ENCODE results near the gene CERK.
A peak's percentile ranks its signal among the peaks of the same experiment; 100 is the strongest.

CERK gene

GRCh38 chr22:46668116-46668515 is 69.9 kb downstream of the CERK start:
- POLR2A ChIA-PET: interaction anchor here (0.6 kb wide), 1 partner anchor 19 kb away, joined by 3 read pairs; no protein-coding TSS in a partner anchor
- no peaks in the 10 kb centered on the region for H3K9me3 ChIP-seq (ENCODE audit: control insufficient read depth, insufficient read depth, low read depth, low read length)
- CTCF ChIA-PET: interaction anchor here (0.7 kb wide), 1 partner anchor 131 kb away, joined by 3 read pairs; no protein-coding TSS in a partner anchor
- TF ChIP-seq ZNF148 (tag by site-specific recombination; IDR thresholded peaks at IDR 0.05; ENCODE audit: borderline replicate concordance) (no peak), ZNF2 (tag by site-specific recombination; IDR thresholded peaks at IDR 0.05) (no peak), ZNF112 (tag by site-specific recombination; IDR thresholded peaks at IDR 0.05) (no peak), ZNF175 (tag by site-specific recombination; IDR thresholded peaks at IDR 0.05) (no peak), ZNF24 (tag by site-specific recombination; IDR thresholded peaks at IDR 0.05) (no peak), ZNF266 (tag by site-specific recombination; IDR thresholded peaks at IDR 0.05; ENCODE audit: low read depth) (no peak)
- H3K27ac ChIP-seq (ENCODE audit: extremely low read depth, low read depth, low read length): no peak overlapping the region
- H3K36me3 ChIP-seq (ENCODE audit: control insufficient read depth in 2 of 2, insufficient read depth in 1 of 2, low read length in 2 of 2): peaks cover 0 to 67% of the 10 kb centered on the region in 2 experiments; a peak in 2 of 3 replicates
- H3K4me3 ChIP-seq (ENCODE audit: low read depth, low read length): no peak overlapping the region
- H3K4me1 ChIP-seq (ENCODE audit: control insufficient read depth, insufficient read depth, low read length): no peaks in the 10 kb centered on the region

GRCh38 chr22:46667245-46667623 is 70.8 kb downstream of the CERK start:
- ChIA-PET CTCF (no interaction called here), POLR2A (no interaction called here)
- peaks cover 0 to 62% of the 10 kb centered on the region in 2 experiments; a peak in 2 of 3 replicates for H3K36me3 ChIP-seq (ENCODE audit: control insufficient read depth in 2 of 2, insufficient read depth in 1 of 2, low read length in 2 of 2)
- H3K4me3 ChIP-seq (ENCODE audit: low read depth, low read length): no peak overlapping the region
- no peaks in the 10 kb centered on the region for H3K9me3 ChIP-seq (ENCODE audit: control insufficient read depth, insufficient read depth, low read depth, low read length)
- no peak for TF ChIP-seq ZBTB26 (tag by site-specific recombination; optimal IDR thresholded peaks at IDR 0.05)
- TF ChIP-seq KLF9 (tag by site-specific recombination; IDR thresholded peaks at IDR 0.05; ENCODE audit: low read depth): 0 out of 2 replicates have a peak, but pooled peaks have one; percentile 39
- H3K27ac ChIP-seq (ENCODE audit: extremely low read depth, low read depth, low read length): no peak overlapping the region
- H3K4me1 ChIP-seq (ENCODE audit: control insufficient read depth, insufficient read depth, low read length): no peaks in the 10 kb centered on the region

GRCh38 chr22:46666577-46667244 is 71.3 kb downstream of the CERK start:
- no peaks in the 10 kb centered on the region; the same call in 1 of the 2 replicates for H3K4me1 ChIP-seq (ENCODE audit: control insufficient read depth, insufficient read depth, low read length)
- ChIA-PET CTCF (no interaction called here), POLR2A (no interaction called here)
- TF ChIP-seq REPIN1 (tag by site-specific recombination; IDR thresholded peaks at IDR 0.05; ENCODE audit: low read depth) (no peak), PRDM6 (tag by site-specific recombination; IDR thresholded peaks at IDR 0.05) (no peak), ZNF548 (tag by site-specific recombination; IDR thresholded peaks at IDR 0.05) (no peak), OSR2 (tag by site-specific recombination; IDR thresholded peaks at IDR 0.05) (no peak), ZNF138 (tag by site-specific recombination; IDR thresholded peaks at IDR 0.05; ENCODE audit: borderline replicate concordance) (no peak), ZNF223 (tag by site-specific recombination; IDR thresholded peaks at IDR 0.05) (no peak), PRDM10 (tag by site-specific recombination; IDR thresholded peaks at IDR 0.05) (no peak)
- no peak overlapping the region for H3K27ac ChIP-seq (ENCODE audit: extremely low read depth, low read depth, low read length)
- no peak overlapping the region for H3K4me3 ChIP-seq (ENCODE audit: low read depth, low read length)
- H3K9me3 ChIP-seq (ENCODE audit: control insufficient read depth, insufficient read depth, low read depth, low read length): no peaks in the 10 kb centered on the region
- H3K36me3 ChIP-seq (ENCODE audit: control insufficient read depth in 2 of 2, insufficient read depth in 1 of 2, low read length in 2 of 2): peaks cover 0 to 62% of the 10 kb centered on the region in 2 experiments; a peak in 2 of 3 replicates

All from HEK293 (cell line).